ENCODE results near the gene SFI1. TPM values are rescaled to one million over a fixed set of nuclear protein-coding genes. Genes with fewer than 3 reads are reported as not detected.
"Not testable (repeated sequence)": the region's sequence is repeated elsewhere in the genome, so short reads cannot be mapped to it uniquely, and the experiment has no call there.

Gene SFI1
- total and polyA plus RNA-seq, 4 donors = 16.7 to 59.6 (median 30.3) TPM

GRCh38 chr22:31533374-31533773 is 37.0 kb downstream of the SFI1 start:
- H3K9me3 ChIP-seq (ENCODE audit: control insufficient read depth, insufficient read depth, low read length) = no peaks in the 10 kb centered on the region
- H3K4me3 ChIP-seq (ENCODE audit: low read depth, low read length) = no peak overlapping the region
- DNase-seq (ENCODE audit: low read depth in 4 of 6, low spot score in 6 of 6) = no peak
- no peaks in the 10 kb centered on the region for H3K27me3 ChIP-seq (ENCODE audit: control insufficient read depth, insufficient read depth, low read length)
- no peak overlapping the region for H3K27ac ChIP-seq (ENCODE audit: low read depth, low read length)
- H3K36me3 ChIP-seq (ENCODE audit: control insufficient read depth, insufficient read depth, low read length) = no peaks in the 10 kb centered on the region
- no peaks in the 10 kb centered on the region for H3K4me1 ChIP-seq (ENCODE audit: control insufficient read depth, insufficient read depth, low read length)
- 66% methylated on average over 5 of the region's 5 CpGs for WGBS (ENCODE audit: insufficient coverage)

- Histone ChIP-seq H3K4me1 (ENCODE audit: control insufficient read depth, insufficient read depth, low read length) (no peaks in the 10 kb centered on the region), H3K36me3 (ENCODE audit: control insufficient read depth, insufficient read depth, low read length) (peaks cover 2% of the 10 kb centered on the region), H3K27me3 (ENCODE audit: control insufficient read depth, insufficient read depth, low read length) (no peaks in the 10 kb centered on the region), H3K9me3 (ENCODE audit: control insufficient read depth, insufficient read depth, low read length) (no peaks in the 10 kb centered on the region), H3K4me3 (ENCODE audit: low read depth, low read length) (no peak overlapping the region), H3K27ac (ENCODE audit: low read depth, low read length) (no peak overlapping the region)
- WGBS (ENCODE audit: insufficient coverage) = 98% methylated on average over 4 of the region's 8 CpGs
- DNase-seq (ENCODE audit: low read depth in 4 of 6, low spot score in 6 of 6) = no peak
Observed at GRCh38 chr22:31537019-31537535, 40.7 kb downstream of the SFI1 start.

- Histone ChIP-seq H3K4me1 (ENCODE audit: control insufficient read depth, insufficient read depth, low read length) (no peaks in the 10 kb centered on the region), H3K4me3 (ENCODE audit: low read depth, low read length) (no peak overlapping the region), H3K9me3 (ENCODE audit: control insufficient read depth, insufficient read depth, low read length) (no peaks in the 10 kb centered on the region), H3K27me3 (ENCODE audit: control insufficient read depth, insufficient read depth, low read length) (no peaks in the 10 kb centered on the region), H3K27ac (ENCODE audit: low read depth, low read length) (no peak overlapping the region), H3K36me3 (ENCODE audit: control insufficient read depth, insufficient read depth, low read length) (peaks cover 2% of the 10 kb centered on the region)
- 97% methylated on average over 5 of the region's 5 CpGs for WGBS (ENCODE audit: insufficient coverage)
- DNase-seq (ENCODE audit: low read depth in 4 of 6, low spot score in 6 of 6) = no peak
Observed at GRCh38 chr22:31538815-31539214, 42.5 kb downstream of the SFI1 start.

- H3K4me3 ChIP-seq (ENCODE audit: low read depth, low read length); H3K36me3 ChIP-seq (ENCODE audit: control insufficient read depth, insufficient read depth, low read length): not testable (repeated sequence)
- WGBS (ENCODE audit: insufficient coverage) = 100% methylated on average over 1 of the region's 4 CpGs
Observed at GRCh38 chr22:31540166-31540565, 43.8 kb downstream of the SFI1 start.

GRCh38 chr22:31540966-31541365 is 44.6 kb downstream of the SFI1 start:
- no peaks in the 10 kb centered on the region for H3K9me3 ChIP-seq (ENCODE audit: control insufficient read depth, insufficient read depth, low read length)
- no peak for DNase-seq (ENCODE audit: low read depth in 4 of 6, low spot score in 6 of 6)
- no peaks in the 10 kb centered on the region for H3K27me3 ChIP-seq (ENCODE audit: control insufficient read depth, insufficient read depth, low read length)
- H3K36me3 ChIP-seq (ENCODE audit: control insufficient read depth, insufficient read depth, low read length) = peaks cover 2% of the 10 kb centered on the region
- H3K4me1 ChIP-seq (ENCODE audit: control insufficient read depth, insufficient read depth, low read length) = no peaks in the 10 kb centered on the region
- H3K27ac ChIP-seq (ENCODE audit: low read depth, low read length) = no peak overlapping the region
- no peak overlapping the region for H3K4me3 ChIP-seq (ENCODE audit: low read depth, low read length)
- 91% methylated on average over 2 of the region's 5 CpGs for WGBS (ENCODE audit: insufficient coverage)

More at GRCh38 chr22:31540166-31540565, 43.8 kb downstream of the SFI1 start:
- H3K9me3 ChIP-seq (ENCODE audit: control insufficient read depth, insufficient read depth, low read length); DNase-seq (ENCODE audit: low read depth in 4 of 6, low spot score in 6 of 6); H3K27ac ChIP-seq (ENCODE audit: low read depth, low read length); H3K27me3 ChIP-seq (ENCODE audit: control insufficient read depth, insufficient read depth, low read length); H3K4me1 ChIP-seq (ENCODE audit: control insufficient read depth, insufficient read depth, low read length): not testable (repeated sequence)

GRCh38 chr22:31544481-31545480 is 48.4 kb downstream of the SFI1 start:
- H3K27ac ChIP-seq (ENCODE audit: low read depth, low read length) = no peak overlapping the region
- WGBS (ENCODE audit: insufficient coverage) = 93% methylated on average over 5 of the region's 15 CpGs

GRCh38 chr22:31550871-31551370 is 54.6 kb downstream of the SFI1 start:
- no peak for DNase-seq (ENCODE audit: low read depth in 4 of 6, low spot score in 6 of 6)
- peaks cover 17% of the 10 kb centered on the region for H3K36me3 ChIP-seq (ENCODE audit: control insufficient read depth, insufficient read depth, low read length)
- no peaks in the 10 kb centered on the region for H3K9me3 ChIP-seq (ENCODE audit: control insufficient read depth, insufficient read depth, low read length)
- 96% methylated on average over 4 of the region's 4 CpGs for WGBS (ENCODE audit: insufficient coverage)
- H3K4me1 ChIP-seq (ENCODE audit: control insufficient read depth, insufficient read depth, low read length) = no peaks in the 10 kb centered on the region
- H3K27ac ChIP-seq (ENCODE audit: low read depth, low read length) = no peak overlapping the region
- H3K4me3 ChIP-seq (ENCODE audit: low read depth, low read length) = no peak overlapping the region
- no peaks in the 10 kb centered on the region for H3K27me3 ChIP-seq (ENCODE audit: control insufficient read depth, insufficient read depth, low read length)

More at GRCh38 chr22:31544481-31545480, 48.4 kb downstream of the SFI1 start:
- Histone ChIP-seq H3K4me1 (ENCODE audit: control insufficient read depth, insufficient read depth, low read length) (no peaks in the 10 kb centered on the region), H3K36me3 (ENCODE audit: control insufficient read depth, insufficient read depth, low read length) (peaks cover 17% of the 10 kb centered on the region), H3K27me3 (ENCODE audit: control insufficient read depth, insufficient read depth, low read length) (no peaks in the 10 kb centered on the region), H3K4me3 (ENCODE audit: low read depth, low read length) (no peak overlapping the region), H3K9me3 (ENCODE audit: control insufficient read depth, insufficient read depth, low read length) (no peaks in the 10 kb centered on the region)
- no peak for DNase-seq (ENCODE audit: low read depth in 4 of 6, low spot score in 6 of 6)

GRCh38 chr22:31556627-31557203 is 60.4 kb downstream of the SFI1 start:
- peak in 3 of 6 donors; percentile 15 to 70 (median 62) for DNase-seq (ENCODE audit: low read depth in 4 of 6, low spot score in 6 of 6)
- H3K27ac ChIP-seq (ENCODE audit: low read depth, low read length) = no peak overlapping the region
- WGBS (ENCODE audit: insufficient coverage) = 59% methylated on average over 4 of the region's 9 CpGs
- no peaks in the 10 kb centered on the region for H3K9me3 ChIP-seq (ENCODE audit: control insufficient read depth, insufficient read depth, low read length)
- H3K36me3 ChIP-seq (ENCODE audit: control insufficient read depth, insufficient read depth, low read length) = peaks cover 7% of the 10 kb centered on the region
- H3K4me3 ChIP-seq (ENCODE audit: low read depth, low read length) = no peak overlapping the region
- H3K27me3 ChIP-seq (ENCODE audit: control insufficient read depth, insufficient read depth, low read length) = no peaks in the 10 kb centered on the region
- H3K4me1 ChIP-seq (ENCODE audit: control insufficient read depth, insufficient read depth, low read length) = no peaks in the 10 kb centered on the region

- H3K27me3 ChIP-seq (ENCODE audit: control insufficient read depth, insufficient read depth, low read length); H3K9me3 ChIP-seq (ENCODE audit: control insufficient read depth, insufficient read depth, low read length); H3K4me3 ChIP-seq (ENCODE audit: low read depth, low read length); H3K4me1 ChIP-seq (ENCODE audit: control insufficient read depth, insufficient read depth, low read length); H3K36me3 ChIP-seq (ENCODE audit: control insufficient read depth, insufficient read depth, low read length); DNase-seq (ENCODE audit: low read depth in 4 of 6, low spot score in 6 of 6); H3K27ac ChIP-seq (ENCODE audit: low read depth, low read length): not testable (repeated sequence)
- whole genome bisulfite sequencing (ENCODE audit: insufficient coverage) = 100% methylated on average over 3 of the region's 9 CpGs
Observed at GRCh38 chr22:31558546-31558945, 62.2 kb downstream of the SFI1 start.
